ENCODE measurements around the gene NYNRIN. TPM values are rescaled to one million over a fixed set of nuclear protein-coding genes. Genes with fewer than 3 reads are reported as not detected.
A peak's percentile ranks its signal among the peaks of the same experiment; 100 is the strongest.

NYNRIN gene
- total and polyA plus RNA-seq, 2 experiments from 2014 or later = 3.1 to 20.0 TPM

DNA sequence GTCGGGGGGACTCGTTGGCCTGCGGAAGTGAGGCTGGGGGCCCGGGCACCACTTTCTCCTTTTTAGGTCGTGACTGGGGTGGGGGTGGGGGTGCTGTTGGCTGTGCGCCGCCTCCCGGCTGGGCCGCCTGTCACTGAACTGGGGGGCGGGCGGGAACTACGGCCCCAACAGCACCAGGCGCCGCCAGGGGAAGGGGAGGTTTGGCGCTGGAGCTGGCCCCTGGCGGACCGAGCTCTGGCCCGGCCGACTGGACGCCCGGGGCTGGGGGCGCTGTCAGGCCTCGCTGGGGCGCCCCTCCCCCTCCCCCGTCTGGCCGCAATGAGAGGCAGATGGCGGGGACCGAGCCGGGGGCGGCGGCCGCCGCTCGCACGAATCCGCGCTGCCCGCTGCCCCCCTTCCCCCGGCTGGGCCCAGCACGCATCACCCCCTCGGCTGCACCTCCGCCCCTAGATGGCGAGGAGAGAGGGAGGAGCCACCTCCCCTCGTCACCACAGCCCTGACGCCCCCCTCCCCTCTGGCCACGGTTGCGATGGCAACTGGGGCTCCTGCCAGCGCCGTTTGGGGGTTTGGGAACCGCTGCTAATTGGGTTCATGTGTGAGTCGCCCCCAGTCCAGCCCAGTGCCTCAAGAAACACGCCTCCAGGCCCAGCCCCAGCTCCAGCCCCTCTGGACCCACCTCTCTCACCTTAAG is 30.1 kb upstream of the NYNRIN start:
- Histone ChIP-seq H3K4me1 (ENCODE audit: insufficient read depth) (peaks cover 14% of the 10 kb centered on the region; the same call in 1 of the 2 replicates), H4K20me1 (replicated peaks; ENCODE audit: insufficient read depth) (no peaks in the 10 kb centered on the region), H3K4me2 (peak overlapping the region; percentile 99), H3K36me3 (ENCODE audit: insufficient read depth) (no peaks in the 10 kb centered on the region), H3F3A (replicated peaks; ENCODE audit: low read depth) (0 out of 2 replicates have a peak, but pooled peaks cover 4% of the 10 kb centered on the region), H3K27me3 (ENCODE audit: insufficient read depth) (peaks cover 18% of the 10 kb centered on the region; the same call in 1 of the 2 replicates), H3K27ac (ENCODE audit: low read depth) (peak overlapping the region; percentile 83; the same call in 1 of the 2 replicates), H3K79me2 (replicated peaks; ENCODE audit: insufficient read depth) (no peaks in the 10 kb centered on the region), H3K4me3 (peak overlapping the region; percentile 97), H2AFZ (peak overlapping the region; percentile 85), H3K9me2 (ENCODE audit: insufficient read depth) (peaks cover 4% of the 10 kb centered on the region; the same call in 1 of the 2 replicates)
- peak; percentile 18 for ATAC-seq
- peaks cover 10% of the 10 kb centered on the region for H3K36me3 Mint-ChIP-seq (ENCODE audit: low read depth)
- peaks cover 22% of the 10 kb centered on the region for H3K4me1 Mint-ChIP-seq
- H3K27me3 Mint-ChIP-seq (ENCODE audit: insufficient read depth, low read depth, poor library complexity) = peaks cover 17% of the 10 kb centered on the region
- peak overlapping the region; percentile 77; the same call in 1 of the 2 replicates for H3K27ac Mint-ChIP-seq
- no peak for TF ChIP-seq EZH2phosphoT487 (IDR thresholded peaks at IDR 0.05; ENCODE audit: unreplicated experiment)
- TF ChIP-seq ZNF331 (CRISPR knock-in tag; IDR thresholded peaks at IDR 0.05; ENCODE audit: low read depth) = no peak
- no peak for TF ChIP-seq NANOG (IDR thresholded peaks at IDR 0.05; ENCODE audit: borderline replicate concordance)
- 0 out of 2 replicates have a peak, but pooled peaks have one; percentile 3 for TF ChIP-seq POLR2AphosphoS5 (IDR thresholded peaks at IDR 0.05; ENCODE audit: low read depth)
- TF ChIP-seq ZNF114 (CRISPR knock-in tag; IDR thresholded peaks at IDR 0.05) = no peak
- no peak for TF ChIP-seq EZH2 (IDR thresholded peaks at IDR 0.05; ENCODE audit: low read depth, unreplicated experiment)
- no peak for TF ChIP-seq JUNB (IDR thresholded peaks at IDR 0.05; ENCODE audit: unreplicated experiment)
- no peak for TF ChIP-seq STAT1 (IDR thresholded peaks at IDR 0.05; ENCODE audit: unreplicated experiment)
- TF ChIP-seq, protein P1, sequence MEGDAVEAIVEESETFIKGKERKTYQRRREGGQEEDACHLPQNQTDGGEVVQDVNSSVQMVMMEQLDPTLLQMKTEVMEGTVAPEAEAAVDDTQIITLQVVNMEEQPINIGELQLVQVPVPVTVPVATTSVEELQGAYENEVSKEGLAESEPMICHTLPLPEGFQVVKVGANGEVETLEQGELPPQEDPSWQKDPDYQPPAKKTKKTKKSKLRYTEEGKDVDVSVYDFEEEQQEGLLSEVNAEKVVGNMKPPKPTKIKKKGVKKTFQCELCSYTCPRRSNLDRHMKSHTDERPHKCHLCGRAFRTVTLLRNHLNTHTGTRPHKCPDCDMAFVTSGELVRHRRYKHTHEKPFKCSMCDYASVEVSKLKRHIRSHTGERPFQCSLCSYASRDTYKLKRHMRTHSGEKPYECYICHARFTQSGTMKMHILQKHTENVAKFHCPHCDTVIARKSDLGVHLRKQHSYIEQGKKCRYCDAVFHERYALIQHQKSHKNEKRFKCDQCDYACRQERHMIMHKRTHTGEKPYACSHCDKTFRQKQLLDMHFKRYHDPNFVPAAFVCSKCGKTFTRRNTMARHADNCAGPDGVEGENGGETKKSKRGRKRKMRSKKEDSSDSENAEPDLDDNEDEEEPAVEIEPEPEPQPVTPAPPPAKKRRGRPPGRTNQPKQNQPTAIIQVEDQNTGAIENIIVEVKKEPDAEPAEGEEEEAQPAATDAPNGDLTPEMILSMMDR (conservative IDR thresholded peaks at IDR 0.05; ENCODE audit: low read depth in 2 of 2) = no peak
- TF ChIP-seq, protein P2, sequence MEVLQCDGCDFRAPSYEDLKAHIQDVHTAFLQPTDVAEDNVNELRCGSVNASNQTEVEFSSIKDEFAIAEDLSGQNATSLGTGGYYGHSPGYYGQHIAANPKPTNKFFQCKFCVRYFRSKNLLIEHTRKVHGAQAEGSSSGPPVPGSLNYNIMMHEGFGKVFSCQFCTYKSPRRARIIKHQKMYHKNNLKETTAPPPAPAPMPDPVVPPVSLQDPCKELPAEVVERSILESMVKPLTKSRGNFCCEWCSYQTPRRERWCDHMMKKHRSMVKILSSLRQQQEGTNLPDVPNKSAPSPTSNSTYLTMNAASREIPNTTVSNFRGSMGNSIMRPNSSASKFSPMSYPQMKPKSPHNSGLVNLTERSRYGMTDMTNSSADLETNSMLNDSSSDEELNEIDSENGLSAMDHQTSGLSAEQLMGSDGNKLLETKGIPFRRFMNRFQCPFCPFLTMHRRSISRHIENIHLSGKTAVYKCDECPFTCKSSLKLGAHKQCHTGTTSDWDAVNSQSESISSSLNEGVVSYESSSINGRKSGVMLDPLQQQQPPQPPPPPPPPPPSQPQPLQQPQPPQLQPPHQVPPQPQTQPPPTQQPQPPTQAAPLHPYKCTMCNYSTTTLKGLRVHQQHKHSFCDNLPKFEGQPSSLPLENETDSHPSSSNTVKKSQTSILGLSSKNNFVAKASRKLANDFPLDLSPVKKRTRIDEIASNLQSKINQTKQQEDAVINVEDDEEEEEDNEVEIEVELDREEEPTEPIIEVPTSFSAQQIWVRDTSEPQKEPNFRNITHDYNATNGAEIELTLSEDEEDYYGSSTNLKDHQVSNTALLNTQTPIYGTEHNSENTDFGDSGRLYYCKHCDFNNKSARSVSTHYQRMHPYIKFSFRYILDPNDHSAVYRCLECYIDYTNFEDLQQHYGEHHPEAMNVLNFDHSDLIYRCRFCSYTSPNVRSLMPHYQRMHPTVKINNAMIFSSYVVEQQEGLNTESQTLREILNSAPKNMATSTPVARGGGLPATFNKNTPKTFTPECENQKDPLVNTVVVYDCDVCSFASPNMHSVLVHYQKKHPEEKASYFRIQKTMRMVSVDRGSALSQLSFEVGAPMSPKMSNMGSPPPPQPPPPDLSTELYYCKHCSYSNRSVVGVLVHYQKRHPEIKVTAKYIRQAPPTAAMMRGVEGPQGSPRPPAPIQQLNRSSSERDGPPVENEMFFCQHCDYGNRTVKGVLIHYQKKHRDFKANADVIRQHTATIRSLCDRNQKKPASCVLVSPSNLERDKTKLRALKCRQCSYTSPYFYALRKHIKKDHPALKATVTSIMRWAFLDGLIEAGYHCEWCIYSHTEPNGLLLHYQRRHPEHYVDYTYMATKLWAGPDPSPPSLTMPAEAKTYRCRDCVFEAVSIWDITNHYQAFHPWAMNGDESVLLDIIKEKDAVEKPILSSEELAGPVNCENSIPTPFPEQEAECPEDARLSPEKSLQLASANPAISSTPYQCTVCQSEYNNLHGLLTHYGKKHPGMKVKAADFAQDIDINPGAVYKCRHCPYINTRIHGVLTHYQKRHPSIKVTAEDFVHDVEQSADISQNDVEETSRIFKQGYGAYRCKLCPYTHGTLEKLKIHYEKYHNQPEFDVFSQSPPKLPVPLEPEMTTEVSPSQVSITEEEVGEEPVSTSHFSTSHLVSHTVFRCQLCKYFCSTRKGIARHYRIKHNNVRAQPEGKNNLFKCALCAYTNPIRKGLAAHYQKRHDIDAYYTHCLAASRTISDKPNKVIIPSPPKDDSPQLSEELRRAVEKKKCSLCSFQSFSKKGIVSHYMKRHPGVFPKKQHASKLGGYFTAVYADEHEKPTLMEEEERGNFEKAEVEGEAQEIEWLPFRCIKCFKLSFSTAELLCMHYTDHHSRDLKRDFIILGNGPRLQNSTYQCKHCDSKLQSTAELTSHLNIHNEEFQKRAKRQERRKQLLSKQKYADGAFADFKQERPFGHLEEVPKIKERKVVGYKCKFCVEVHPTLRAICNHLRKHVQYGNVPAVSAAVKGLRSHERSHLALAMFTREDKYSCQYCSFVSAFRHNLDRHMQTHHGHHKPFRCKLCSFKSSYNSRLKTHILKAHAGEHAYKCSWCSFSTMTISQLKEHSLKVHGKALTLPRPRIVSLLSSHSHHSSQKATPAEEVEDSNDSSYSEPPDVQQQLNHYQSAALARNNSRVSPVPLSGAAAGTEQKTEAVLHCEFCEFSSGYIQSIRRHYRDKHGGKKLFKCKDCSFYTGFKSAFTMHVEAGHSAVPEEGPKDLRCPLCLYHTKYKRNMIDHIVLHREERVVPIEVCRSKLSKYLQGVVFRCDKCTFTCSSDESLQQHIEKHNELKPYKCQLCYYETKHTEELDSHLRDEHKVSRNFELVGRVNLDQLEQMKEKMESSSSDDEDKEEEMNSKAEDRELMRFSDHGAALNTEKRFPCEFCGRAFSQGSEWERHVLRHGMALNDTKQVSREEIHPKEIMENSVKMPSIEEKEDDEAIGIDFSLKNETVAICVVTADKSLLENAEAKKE (CRISPR knock-in tag; IDR thresholded peaks at IDR 0.05) = no peak
- TF ChIP-seq REST (IDR thresholded peaks at IDR 0.05; ENCODE audit: unreplicated experiment) = no peak
- no peak for TF ChIP-seq ETS1 (IDR thresholded peaks at IDR 0.05)
- TF ChIP-seq CREB1 (CRISPR knock-in tag; IDR thresholded peaks at IDR 0.05; ENCODE audit: low read depth) = peak; percentile 64; the same call in 1 of the 2 replicates
- peak overlapping the region; percentile 80 for H3K4me3 Mint-ChIP-seq
- no peaks in the 10 kb centered on the region; the same call in 2 of the 3 replicates for H3K9me3 Mint-ChIP-seq
- peak; percentile 87 for DNase-seq (ENCODE audit: low spot score)

Measured in GM23338 (cell line).